T1000 (cell line): ENCODE data around the gene JAKMIP1.

Experiments
- DNase-seq: peaks from one replicate; lab custom pipeline; 2025; ENCODE audit warnings: mixed read lengths; lab: John Stamatoyannopoulos, UW

The JAKMIP1 gene

GRCh38 chr4:6180841-6181631 lies 19.3 kb downstream of the JAKMIP1 start:
- no peak for DNase-seq

GRCh38 chr4:6179362-6179761 lies 21.0 kb downstream of the JAKMIP1 start:
- DNase-seq = no peak

GRCh38 chr4:6178757-6179156 lies 21.6 kb downstream of the JAKMIP1 start:
- no peak for DNase-seq

- DNase-seq = no peak
Observed at GRCh38 chr4:6177587-6178197, 22.7 kb downstream of the JAKMIP1 start.

- DNase-seq = no peak
Observed at GRCh38 chr4:6175426-6175825, 24.9 kb downstream of the JAKMIP1 start.

GRCh38 chr4:6172927-6173200 lies 27.5 kb downstream of the JAKMIP1 start:
- DNase-seq = no peak

- no peak for DNase-seq
Observed at GRCh38 chr4:6172093-6172926, 28.0 kb downstream of the JAKMIP1 start.

- DNase-seq = no peak
Observed at GRCh38 chr4:6169239-6169638, 31.1 kb downstream of the JAKMIP1 start.

GRCh38 chr4:6165766-6166165 lies 34.6 kb downstream of the JAKMIP1 start:
- DNase-seq = no peak

GRCh38 chr4:6162885-6163284 lies 37.5 kb downstream of the JAKMIP1 start:
- no peak for DNase-seq

GRCh38 chr4:6161921-6162464 lies 38.4 kb downstream of the JAKMIP1 start:
- DNase-seq = no peak

- no peak for DNase-seq
Observed at GRCh38 chr4:6160536-6160935, 39.8 kb downstream of the JAKMIP1 start.

GRCh38 chr4:6157926-6158325 lies 42.4 kb downstream of the JAKMIP1 start:
- no peak for DNase-seq

- no peak for DNase-seq
Observed at GRCh38 chr4:6155996-6156750, 44.2 kb downstream of the JAKMIP1 start.

GRCh38 chr4:6154875-6155274 lies 45.5 kb downstream of the JAKMIP1 start:
- no peak for DNase-seq

GRCh38 chr4:6153874-6154273 lies 46.5 kb downstream of the JAKMIP1 start:
- no peak for DNase-seq

GRCh38 chr4:6152869-6153705 lies 47.3 kb downstream of the JAKMIP1 start:
- DNase-seq = no peak

- DNase-seq = no peak
Observed at GRCh38 chr4:6150046-6150735, 50.2 kb downstream of the JAKMIP1 start.

- DNase-seq = no peak
Observed at GRCh38 chr4:6148506-6149205, 51.7 kb downstream of the JAKMIP1 start.

GRCh38 chr4:6147441-6147840 lies 52.9 kb downstream of the JAKMIP1 start:
- DNase-seq = no peak
